Measurements from ENCODE around the gene UBLCP1.

GRCh38 chr5:159258361-159258760 lies 4.7 kb upstream of the UBLCP1 start:
- no peak for TF ChIP-seq CTCF (conservative IDR thresholded peaks at IDR 0.05; ENCODE audit: low read depth, low read length)
- no peak for TF ChIP-seq EZH2 (IDR thresholded peaks at IDR 0.05; ENCODE audit: low read length, unreplicated experiment)
- no peak for TF ChIP-seq EZH2phosphoT487 (IDR thresholded peaks at IDR 0.05; ENCODE audit: borderline replicate concordance, low read length)
